Measurements from ENCODE around the gene USP6NL.
"Not testable (repeated sequence)": the region's sequence is repeated elsewhere in the genome, so short reads cannot be mapped to it uniquely, and the experiment has no call there.

USP6NL gene

DNA sequence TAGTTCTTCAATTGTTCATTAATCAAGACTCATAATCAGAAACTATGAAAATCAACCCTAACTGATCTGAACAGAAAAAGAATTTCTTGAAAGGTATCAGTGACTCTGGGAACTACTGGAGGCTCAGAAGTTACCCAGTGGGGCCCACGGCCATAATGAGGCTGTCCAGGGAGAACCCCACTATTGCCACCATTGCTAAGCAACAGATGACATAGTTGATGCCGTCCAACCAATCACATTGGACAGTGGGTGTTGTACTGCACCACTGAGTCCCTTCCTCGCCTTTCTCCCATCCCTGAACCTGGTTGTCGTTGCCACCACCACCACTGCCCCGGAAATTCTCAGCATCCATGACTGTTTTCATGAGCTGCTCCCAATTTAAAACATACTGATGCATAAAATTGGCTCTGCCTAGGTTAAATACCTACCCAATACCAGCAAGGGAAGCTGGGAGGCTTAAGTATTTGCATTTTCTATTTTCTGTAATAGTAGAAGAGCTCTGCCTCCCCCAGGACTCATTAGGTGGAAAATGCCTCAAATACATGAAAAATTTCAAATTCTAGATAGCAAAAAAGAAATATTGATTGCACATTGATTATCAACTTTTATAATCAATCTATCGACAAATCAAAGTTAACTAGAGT is 26.7 kb upstream of the USP6NL start:
- TF ChIP-seq, protein P1, sequence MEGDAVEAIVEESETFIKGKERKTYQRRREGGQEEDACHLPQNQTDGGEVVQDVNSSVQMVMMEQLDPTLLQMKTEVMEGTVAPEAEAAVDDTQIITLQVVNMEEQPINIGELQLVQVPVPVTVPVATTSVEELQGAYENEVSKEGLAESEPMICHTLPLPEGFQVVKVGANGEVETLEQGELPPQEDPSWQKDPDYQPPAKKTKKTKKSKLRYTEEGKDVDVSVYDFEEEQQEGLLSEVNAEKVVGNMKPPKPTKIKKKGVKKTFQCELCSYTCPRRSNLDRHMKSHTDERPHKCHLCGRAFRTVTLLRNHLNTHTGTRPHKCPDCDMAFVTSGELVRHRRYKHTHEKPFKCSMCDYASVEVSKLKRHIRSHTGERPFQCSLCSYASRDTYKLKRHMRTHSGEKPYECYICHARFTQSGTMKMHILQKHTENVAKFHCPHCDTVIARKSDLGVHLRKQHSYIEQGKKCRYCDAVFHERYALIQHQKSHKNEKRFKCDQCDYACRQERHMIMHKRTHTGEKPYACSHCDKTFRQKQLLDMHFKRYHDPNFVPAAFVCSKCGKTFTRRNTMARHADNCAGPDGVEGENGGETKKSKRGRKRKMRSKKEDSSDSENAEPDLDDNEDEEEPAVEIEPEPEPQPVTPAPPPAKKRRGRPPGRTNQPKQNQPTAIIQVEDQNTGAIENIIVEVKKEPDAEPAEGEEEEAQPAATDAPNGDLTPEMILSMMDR (IDR thresholded peaks at IDR 0.05; ENCODE audit: low read depth, low read length): no peak
- Histone ChIP-seq H3K4me3 (ENCODE audit: low read depth, low read length) (no peak overlapping the region), H3K4me1 (no peaks in the 10 kb centered on the region), H3K9me3 (no peaks in the 10 kb centered on the region), H3K36me3 (no peaks in the 10 kb centered on the region), H3K27me3 (peaks cover 4% of the 10 kb centered on the region)
- no peak for DNase-seq

DNA sequence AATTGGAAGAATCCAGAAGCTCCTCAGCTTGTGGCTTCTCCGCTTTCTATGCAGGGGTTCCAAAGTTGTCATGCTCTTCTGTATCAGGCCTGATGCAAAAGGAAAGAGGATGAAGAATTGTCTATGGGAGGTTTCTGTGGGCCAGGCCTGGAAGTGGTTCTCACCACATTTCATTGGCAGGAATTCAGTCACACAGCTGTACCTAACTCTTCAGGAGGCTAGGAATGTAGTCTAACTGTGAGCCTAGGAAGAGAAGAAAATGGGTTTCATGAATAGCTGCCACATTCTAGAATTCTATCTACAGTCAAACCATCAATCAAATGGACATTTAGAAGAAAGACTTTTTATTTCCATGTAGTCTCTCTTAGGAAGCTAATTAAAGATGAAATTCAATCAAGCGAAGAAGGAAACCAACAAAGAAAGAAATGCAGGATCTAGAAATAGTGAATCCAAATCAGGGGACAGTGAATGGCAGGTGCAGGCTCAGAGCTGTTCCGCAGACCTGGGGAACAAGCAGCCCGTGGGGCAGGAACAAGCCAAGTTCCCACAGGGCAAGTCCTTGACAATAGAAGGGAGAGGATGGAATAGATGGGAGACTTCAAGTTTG is 25.4 kb upstream of the USP6NL start:
- TF ChIP-seq, protein P1 (IDR thresholded peaks at IDR 0.05; ENCODE audit: low read depth, low read length): no peak
- H3K9me3 ChIP-seq: no peaks in the 10 kb centered on the region
- H3K4me1 ChIP-seq: no peaks in the 10 kb centered on the region
- no peak for DNase-seq
- peaks cover 4% of the 10 kb centered on the region for H3K27me3 ChIP-seq
- no peaks in the 10 kb centered on the region for H3K36me3 ChIP-seq
- H3K4me3 ChIP-seq (ENCODE audit: low read depth, low read length): no peak overlapping the region

DNA sequence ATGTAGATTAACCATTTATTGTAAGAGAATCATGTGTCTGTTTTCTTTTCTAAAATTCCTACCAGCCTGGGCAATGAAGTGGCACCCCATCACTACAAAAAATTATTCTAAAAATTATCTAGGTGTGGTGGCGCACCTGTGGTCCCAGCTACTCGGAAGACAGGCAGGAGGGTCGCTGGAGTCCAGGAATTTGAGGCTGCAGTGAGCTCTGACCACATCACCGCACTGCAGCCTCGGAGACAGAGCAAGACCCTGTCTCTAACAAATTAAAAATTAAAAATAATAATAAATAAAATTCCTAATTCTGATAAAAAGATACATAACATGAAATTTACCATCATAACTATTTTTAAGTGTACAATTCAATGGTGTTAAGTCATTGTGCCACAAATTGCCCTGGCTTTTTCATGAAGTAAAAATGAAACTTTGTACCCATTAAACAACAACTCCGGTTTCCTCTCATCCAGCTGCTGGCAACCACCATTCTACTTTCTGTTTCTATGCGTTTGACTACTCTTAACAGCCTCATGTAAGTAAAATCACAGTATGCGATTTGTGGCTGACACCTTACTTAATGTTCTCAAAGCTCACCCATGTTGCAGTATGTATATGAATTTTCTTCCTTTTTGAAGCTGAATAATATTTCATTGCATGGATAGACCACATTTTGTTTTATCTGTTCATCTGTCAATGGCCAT is 20.6 kb upstream of the USP6NL start:
- TF ChIP-seq, protein P1 (IDR thresholded peaks at IDR 0.05; ENCODE audit: low read depth, low read length): no peak
- H3K4me3 ChIP-seq (ENCODE audit: low read depth, low read length): no peak overlapping the region
- H3K36me3 ChIP-seq: no peaks in the 10 kb centered on the region
- no peaks in the 10 kb centered on the region for H3K9me3 ChIP-seq
- DNase-seq: no peak
- H3K27me3 ChIP-seq: peaks cover 4% of the 10 kb centered on the region
- no peaks in the 10 kb centered on the region for H3K4me1 ChIP-seq

DNA sequence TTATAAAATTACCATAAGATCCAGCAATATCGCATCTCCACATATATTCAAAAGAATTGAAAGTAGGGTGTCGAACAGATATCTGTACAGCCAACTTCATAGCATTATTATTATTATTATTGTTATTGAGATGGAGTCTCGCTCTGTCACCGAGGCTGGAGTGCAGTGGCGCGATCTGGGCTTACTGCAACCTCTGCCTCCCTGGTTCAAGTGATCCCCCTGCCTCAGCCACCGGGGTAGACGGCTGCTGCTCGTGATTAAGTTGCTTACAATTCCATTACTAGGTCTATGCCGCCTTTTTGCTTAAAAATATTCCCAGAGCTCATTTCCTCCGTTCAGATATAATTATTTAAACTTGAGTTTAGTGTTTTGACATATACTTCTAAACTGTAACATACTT is 19.8 kb upstream of the USP6NL start:
- Histone ChIP-seq H3K9me3 (no peaks in the 10 kb centered on the region), H3K4me1 (no peaks in the 10 kb centered on the region), H3K27me3 (peaks cover 2% of the 10 kb centered on the region), H3K4me3 (ENCODE audit: low read depth, low read length) (no peak overlapping the region), H3K36me3 (no peaks in the 10 kb centered on the region)
- no peak for DNase-seq
- TF ChIP-seq, protein P1 (IDR thresholded peaks at IDR 0.05; ENCODE audit: low read depth, low read length): no peak

DNA sequence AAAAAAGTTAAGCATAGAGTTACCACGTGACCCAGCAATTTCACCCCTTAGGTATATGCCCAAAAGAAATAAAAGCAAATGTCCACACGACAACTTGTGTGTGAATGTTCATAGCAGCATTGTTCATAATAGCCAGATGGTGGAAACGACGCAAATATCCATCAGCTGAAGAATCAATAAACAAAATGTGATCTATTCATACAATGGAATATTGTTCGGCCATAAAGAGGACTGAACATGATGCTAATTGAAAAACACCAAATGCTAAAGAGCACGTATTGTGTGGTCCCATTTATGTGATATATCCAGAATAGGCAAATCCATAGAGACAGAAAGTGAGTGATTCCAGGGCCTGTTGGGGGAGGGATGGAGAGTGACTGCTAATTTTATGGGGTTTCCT is 18.3 kb upstream of the USP6NL start:
- TF ChIP-seq, protein P1 (IDR thresholded peaks at IDR 0.05; ENCODE audit: low read depth, low read length): no peak
- DNase-seq: no peak

DNA sequence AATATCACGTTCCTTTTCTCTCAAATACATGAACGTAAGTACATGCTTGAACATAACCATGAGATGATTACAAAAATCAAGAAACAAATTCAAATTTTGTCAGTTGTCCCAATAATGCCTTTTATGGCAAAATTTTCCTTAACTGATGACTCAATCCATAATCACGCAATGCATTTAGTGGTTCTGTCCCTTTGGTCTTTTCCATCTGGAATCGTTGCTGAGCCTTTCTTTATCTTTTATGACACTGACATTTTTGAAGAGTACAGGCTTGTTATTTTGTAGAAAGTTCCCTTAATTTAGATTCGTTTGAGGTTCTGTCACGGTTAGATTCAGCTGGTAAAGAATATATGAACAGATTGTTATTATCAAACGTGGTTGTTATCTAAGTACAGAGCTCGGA is 16.5 kb upstream of the USP6NL start:
- not testable (repeated sequence) for DNase-seq; H3K27me3 ChIP-seq; H3K9me3 ChIP-seq; H3K4me1 ChIP-seq; H3K4me3 ChIP-seq (ENCODE audit: low read depth, low read length); H3K36me3 ChIP-seq

More for the DNA sequence above, 18.3 kb upstream of the USP6NL start:
- H3K9me3 ChIP-seq: no peaks in the 10 kb centered on the region
- H3K4me3 ChIP-seq (ENCODE audit: low read depth, low read length): no peak overlapping the region
- H3K36me3 ChIP-seq: no peaks in the 10 kb centered on the region
- no peaks in the 10 kb centered on the region for H3K4me1 ChIP-seq
- H3K27me3 ChIP-seq: no peaks in the 10 kb centered on the region; the same call in 1 of the 2 replicates

Measured in BE2C (cell line).